Measurements from ENCODE around the gene TSPAN17.

DNA sequence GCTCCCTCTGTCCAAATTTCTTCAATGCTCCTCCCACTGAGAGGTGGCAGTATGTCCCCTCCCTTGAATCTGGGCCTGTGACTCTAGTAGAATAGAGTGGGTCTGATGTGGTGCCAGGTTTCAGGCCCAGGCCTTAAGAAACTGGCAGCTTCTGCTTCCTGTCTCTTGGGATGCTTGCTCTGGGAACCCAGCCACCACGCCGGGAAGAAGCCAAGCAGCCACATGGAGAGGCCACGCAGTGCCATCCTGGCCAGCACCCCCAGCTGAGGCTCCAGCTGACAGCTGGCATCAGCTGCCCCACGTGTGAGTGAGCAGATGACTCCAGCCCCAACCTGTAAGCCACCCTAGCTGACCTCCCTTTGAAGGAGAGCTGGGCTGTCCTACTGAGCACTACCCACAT, 7.3 kb upstream of the TSPAN17 start:
- TF ChIP-seq, protein P1, sequence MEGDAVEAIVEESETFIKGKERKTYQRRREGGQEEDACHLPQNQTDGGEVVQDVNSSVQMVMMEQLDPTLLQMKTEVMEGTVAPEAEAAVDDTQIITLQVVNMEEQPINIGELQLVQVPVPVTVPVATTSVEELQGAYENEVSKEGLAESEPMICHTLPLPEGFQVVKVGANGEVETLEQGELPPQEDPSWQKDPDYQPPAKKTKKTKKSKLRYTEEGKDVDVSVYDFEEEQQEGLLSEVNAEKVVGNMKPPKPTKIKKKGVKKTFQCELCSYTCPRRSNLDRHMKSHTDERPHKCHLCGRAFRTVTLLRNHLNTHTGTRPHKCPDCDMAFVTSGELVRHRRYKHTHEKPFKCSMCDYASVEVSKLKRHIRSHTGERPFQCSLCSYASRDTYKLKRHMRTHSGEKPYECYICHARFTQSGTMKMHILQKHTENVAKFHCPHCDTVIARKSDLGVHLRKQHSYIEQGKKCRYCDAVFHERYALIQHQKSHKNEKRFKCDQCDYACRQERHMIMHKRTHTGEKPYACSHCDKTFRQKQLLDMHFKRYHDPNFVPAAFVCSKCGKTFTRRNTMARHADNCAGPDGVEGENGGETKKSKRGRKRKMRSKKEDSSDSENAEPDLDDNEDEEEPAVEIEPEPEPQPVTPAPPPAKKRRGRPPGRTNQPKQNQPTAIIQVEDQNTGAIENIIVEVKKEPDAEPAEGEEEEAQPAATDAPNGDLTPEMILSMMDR (IDR thresholded peaks at IDR 0.05), result no peak
- no peak for TF ChIP-seq POLR2A (IDR thresholded peaks at IDR 0.05)

Data from right lobe of liver (tissue), 4 donors.